Ureter (tissue), 1 donor: ENCODE results near the gene TMEM217. TPM values are rescaled to one million over a fixed set of nuclear protein-coding genes. Genes with fewer than 3 reads are reported as not detected.
"Not testable (repeated sequence)": the region's sequence is repeated elsewhere in the genome, so short reads cannot be mapped to it uniquely, and the experiment has no call there.

ENCODE experiments used
- DNase-seq: peaks from one replicate; pipeline ENCODE4 v3.0.0-alpha.2; 2020; ENCODE audit warnings: low spot score
- total RNA-seq: library from RNA; stranded (reverse); gene quantifications from one replicate; pipeline ENCODE4 v1.2.4, GENCODE V29; 2023
- donor health status: DM: yes; HTN: yes; CAD: no.

Gene TMEM217
- total RNA-seq, 1 donor from 2014 or later, result 1.2 TPM

DNA sequence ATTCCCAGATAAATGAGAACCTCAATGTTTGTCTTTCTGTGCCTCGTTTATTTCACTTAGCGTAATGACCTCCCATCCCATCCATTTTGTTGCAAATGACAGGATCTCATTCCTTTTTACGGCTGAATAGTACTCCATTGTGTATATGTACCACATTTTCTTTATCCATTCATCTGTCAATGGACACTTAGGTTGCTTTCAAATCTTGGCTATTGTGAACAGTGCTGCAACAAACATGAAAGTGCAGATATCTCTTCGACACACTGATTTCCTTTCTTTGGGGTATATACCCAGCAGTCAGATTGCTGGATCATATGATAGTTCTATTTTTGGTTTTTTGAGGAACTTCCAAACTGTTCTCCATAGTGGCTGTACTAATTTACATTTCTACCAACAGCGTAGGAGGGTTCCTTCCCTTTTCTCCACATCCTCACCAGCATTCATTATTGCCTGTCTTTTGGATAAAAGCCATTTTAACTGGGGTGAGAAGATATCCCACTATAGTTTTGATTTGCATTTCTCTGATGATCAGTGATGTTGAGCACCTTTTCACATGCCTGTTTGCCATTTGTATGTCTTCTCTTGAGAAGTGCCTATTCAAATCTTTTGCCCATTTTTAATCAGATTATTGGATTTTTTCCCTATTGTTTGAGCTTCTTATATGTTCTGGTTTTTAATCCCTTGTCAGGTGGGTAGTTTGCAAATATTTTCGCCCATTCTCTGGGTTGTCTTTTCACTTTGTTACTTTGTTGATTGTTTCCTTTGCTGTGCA is 71.8 kb downstream of the TMEM217 start:
- DNase-seq, result not testable (repeated sequence)

DNA sequence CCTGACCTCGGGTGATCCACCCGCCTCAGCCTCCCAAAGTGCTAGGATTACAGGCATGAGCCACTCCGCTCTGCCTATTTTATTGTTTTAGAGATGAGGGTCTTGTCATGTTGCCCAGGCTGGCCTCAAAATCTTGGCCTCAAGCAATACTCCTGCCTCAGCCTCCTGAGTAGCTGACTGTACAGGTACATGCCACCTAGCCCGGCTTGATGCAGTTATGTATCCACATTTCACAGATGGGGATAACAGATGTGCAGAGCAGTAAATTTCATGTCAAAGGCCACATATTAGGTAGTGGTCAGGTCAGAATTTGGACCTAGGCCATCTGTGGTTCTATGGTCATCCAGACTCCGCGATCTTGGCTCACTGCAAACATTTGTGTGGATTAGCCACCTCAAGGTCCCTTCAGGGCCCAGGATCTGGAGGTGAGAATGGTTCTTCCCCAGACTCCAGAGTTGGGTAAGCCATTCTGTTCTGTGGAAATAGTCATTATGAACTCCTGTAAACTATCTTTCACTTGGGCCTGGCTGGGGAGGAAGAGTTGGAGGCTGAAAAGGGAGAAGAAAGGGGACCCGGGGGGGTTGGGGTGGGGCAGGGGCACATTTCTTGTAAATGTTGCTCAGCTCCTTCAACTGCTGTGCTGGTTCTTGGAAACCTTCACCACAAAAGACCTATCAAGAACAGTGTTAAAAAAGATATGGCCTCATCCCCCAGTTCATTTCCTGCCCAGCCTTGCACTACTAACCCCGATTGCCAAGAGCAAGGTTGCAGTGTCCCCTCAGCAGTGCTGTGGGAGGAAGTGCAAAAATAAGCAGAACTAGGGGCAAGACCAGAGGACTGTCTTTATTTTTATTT is 75.0 kb downstream of the TMEM217 start:
- DNase-seq, result no peak

DNA sequence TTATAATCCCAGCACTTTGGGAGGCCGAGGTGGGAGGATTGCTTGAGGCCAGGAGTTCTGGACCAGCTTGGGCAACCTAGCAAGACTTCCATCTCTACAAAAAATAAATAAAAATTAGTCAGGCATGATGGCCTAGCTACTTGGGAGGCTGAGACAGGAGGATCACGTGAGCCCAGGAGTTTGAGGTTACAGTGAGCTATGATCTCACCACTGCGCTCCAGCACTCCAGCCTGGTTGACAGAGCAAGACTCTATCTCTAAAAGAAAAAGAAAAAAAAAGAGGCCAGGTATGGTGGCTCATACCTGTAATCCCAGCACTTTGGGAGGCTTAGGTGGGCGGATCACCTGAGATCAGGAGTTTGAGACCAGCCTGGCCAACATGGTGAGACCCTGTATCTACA is 77.3 kb downstream of the TMEM217 start:
- DNase-seq, result not testable (repeated sequence)

DNA sequence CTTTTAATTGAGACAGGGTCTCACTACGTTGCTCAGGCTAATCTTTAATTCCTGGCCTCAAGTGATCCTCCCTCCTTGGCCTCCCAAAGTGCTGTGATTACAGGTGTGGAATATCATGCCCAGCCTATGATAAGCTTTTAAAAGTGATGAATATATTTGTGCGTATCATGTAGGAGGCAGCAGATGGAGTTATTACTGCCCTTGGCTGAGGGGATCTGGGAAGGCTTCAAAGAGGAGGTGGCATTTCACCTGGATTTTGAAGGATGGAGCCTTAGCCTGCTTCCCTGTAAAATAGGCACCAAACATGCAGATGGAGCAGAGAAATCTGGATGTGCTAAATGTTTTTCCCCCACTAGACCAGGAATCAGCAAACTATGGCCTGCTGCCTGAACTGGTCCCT is 77.9 kb downstream of the TMEM217 start:
- DNase-seq, result no peak

DNA sequence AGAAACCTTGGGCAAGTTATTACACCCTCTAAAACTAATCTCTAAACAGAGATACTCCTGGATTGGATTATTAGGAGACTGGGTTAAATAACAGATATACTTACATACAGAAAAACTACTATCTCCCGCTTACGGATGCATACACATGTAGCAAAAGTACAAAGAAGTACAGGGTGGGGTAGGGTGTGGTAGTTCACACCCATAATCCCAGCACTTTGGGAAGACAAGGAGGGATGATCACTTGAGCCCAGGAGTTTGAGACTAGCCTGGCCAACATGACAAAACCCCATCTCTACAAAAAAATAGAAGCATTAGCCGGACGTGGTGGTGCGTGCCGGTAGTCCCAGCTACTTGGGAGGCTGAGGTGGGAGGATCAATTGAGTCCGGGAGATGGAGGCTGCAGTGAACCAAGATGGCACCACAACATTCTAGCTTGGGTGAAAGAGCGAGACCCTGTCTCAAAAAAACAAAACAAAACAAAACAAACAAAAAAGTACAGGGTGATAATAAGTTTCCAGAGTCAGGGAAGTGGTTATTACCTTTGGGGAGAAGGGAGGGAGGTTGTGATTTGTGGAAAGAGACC is 79.9 kb downstream of the TMEM217 start:
- DNase-seq, result no peak

DNA sequence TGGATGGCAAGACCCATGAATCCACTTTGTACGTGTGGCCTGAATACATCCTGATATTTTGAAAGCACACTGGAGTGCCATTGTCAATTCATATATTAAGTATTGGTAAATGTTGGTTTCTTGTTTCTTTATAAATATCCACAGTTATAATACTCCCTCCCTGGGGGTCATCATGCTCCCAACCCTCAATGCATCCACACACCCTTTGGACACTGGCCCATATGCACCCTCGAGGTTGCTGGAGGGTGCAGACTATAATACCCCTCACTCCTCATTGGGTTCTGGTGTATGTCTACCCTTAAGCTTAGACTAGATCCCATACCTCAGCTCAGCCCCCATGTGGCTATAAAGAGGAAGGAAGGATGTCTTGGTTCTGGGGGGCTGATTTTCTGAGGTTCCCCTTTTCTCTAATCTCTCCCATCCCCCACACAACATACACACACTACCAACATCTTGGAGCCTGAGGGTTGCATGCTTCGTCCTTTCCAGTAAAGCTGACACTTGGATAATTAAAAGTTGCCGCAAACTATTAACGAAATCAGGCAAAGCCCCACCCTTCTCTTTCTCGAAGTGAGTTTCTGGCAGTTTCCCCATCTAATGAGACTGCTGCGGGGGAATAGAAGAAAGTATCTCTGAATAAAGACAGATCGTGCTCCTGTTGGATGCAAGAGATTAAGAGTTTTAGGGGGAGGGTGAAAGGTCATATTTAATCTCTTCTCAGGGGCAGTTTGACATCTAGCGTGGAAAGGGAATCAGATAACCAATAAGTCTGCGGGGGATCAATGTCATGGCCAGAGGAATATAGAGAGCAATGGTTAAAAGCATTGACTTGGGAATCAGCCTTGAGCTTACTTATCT is 80.6 kb downstream of the TMEM217 start:
- no peak for DNase-seq

DNA sequence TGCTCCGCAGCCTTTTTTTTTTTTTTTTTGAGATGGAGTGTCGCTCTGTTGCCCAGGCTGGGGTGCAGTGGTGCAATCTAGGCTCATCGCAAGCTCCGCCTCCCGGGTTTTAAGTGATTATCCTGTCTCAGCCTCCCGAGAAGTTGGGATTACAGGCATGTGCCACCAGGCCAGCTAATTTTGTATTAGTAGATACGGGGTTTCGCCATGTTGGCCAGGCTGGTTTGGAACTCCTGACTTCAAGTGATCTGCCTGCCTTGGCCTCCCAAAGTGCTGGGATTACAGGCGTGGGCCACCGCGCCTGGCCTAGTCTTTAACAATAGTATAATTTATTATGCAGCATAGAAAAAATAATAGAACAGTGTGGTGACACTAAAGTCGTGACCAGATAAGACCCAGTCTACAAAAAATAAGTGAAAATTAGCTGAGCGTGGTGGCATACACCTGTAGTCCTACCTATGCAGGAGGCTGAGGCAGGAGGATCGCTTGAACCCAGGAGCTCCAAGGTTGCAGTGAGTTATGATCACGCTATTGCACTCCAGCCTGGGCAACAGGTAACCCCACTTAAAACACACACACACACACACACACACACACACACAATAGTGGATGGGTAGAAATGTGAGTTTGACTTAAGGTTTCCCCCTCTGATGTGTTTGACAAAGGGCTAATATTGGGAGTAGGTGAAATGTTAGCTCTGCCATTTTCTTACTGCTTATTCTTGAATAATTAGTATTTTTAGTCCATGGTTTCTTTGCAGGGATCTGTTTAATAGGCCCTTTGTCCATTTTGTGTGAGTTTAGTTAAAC is 81.5 kb downstream of the TMEM217 start:
- DNase-seq, result no peak

DNA sequence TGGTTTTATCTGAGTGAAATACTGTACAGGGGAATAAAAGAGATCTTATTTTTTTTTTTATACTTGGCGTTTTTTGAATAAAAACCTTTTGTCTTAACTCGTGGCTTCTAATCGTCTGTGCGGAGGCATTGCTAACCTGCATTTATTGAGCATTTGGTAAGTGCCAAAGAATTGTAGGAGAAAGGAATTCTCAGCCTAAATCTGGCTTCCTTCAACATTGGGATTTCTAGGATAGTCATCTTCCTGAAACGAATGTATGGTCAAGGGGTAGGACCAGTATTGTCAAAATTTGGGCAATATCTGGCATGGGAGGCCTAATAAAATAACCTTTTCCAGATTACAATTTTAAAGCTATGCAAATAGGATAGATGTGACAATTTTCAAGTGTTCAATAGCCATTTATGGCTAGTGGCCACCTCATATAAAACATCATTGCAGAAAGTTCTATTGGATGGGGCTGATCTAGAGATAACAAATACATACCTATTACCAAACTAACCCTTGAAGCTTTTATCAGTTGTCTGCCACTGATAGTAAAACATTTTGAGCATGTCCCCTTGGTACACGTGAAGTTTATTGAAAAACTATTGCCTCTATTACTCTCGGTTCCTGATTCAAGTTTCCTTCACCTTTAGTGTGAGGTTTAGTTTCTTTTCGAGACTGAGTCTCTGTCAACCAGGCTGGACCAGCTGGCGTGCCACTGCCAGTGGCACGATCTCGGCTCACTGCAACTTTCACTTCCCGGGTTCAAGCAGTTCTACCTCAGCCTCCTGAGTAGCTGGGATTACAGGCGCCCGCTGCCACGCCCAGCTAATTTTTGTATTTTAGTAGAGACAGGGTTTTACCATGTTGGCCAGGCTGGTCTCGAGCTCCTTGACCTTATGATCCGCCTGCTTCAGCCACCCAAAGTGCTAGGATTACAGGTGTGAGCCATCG is 82.3 kb downstream of the TMEM217 start:
- no peak for DNase-seq

DNA sequence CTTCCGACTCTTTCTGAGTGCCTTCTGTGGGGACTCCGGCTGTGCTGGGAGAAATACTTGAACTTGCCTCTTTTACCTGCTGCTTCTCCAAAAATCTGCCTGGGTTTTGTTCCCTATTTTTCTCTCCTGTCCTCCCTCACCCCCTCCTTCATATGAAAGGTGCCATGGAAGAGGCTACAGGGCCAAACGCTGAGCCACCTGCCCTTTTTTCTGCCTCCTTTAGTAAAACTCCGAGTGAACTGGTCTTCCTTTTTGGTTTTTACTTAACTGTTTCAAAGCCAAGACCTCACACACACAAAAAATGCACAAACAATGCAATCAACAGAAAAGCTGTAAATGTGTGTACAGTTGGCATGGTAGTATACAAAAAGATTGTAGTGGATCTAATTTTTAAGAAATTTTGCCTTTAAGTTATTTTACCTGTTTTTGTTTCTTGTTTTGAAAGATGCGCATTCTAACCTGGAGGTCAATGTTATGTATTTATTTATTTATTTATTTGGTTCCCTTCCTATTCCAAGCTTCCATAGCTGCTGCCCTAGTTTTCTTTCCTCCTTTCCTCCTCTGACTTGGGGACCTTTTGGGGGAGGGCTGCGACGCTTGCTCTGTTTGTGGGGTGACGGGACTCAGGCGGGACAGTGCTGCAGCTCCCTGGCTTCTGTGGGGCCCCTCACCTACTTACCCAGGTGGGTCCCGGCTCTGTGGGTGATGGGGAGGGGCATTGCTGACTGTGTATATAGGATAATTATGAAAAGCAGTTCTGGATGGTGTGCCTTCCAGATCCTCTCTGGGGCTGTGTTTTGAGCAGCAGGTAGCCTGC is 83.2 kb downstream of the TMEM217 start:
- no peak for DNase-seq

DNA sequence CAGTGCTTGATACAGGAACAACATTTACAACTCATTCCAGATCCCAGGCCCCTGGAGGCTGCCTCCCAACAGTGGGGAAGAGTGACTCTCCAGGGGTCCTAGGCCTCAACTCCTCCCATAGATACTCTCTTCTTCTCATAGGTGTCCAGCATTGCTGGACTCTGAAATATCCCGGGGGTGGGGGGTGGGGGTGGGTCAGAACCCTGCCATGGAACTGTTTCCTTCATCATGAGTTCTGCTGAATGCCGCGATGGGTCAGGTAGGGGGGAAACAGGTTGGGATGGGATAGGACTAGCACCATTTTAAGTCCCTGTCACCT is 83.8 kb downstream of the TMEM217 start:
- no peak for DNase-seq

DNA sequence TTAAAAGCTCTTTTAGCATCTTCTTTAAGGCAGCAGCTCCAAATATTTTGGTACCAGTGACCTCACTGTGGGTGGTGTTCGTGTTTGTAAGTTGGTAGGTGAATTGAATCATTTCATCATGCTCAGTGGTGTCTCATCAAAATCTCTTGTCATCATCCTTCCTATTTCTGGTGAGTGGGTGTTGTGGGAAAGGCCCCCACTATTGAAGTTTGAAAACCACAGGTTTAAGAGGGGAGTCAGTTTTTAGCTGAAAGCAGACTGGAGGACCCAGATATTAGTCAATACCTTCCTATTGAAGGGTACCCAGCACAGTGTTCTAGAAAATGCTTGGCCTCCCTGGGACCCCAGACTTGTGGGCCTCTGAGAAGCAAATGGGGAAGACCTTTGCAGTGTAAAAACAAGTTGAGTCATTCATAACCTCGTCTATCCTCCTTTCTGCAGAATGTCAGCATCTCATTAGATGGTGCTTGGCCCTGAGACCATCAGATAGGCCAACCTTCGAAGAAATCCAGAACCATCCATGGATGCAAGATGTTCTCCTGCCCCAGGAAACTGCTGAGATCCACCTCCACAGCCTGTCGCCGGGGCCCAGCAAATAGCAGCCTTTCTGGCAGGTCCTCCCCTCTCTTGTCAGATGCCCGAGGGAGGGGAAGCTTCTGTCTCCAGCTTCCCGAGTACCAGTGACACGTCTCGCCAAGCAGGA is 84.3 kb downstream of the TMEM217 start:
- no peak for DNase-seq

DNA sequence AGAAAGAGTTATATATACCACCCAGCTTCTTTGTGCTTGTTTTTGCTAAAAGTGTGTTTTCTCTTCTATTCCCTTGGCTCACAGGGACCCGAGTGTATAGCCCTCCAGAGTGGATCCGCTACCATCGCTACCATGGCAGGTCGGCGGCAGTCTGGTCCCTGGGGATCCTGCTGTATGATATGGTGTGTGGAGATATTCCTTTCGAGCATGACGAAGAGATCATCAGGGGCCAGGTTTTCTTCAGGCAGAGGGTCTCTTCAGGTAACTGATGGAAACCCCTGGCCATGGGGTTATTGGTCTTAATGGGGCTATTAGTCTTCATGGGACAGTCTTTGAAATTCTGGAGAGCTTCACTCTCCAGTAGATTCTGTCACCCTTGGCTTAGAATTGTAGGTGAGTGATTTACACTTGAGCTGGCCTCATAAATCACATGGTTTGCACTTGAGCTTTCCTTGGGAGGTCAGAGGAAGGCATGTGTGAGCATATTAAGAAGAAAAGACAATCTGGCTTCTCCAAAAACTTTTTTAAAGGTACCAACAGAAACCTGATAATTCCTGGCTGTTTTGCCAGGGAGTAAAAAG is 84.9 kb downstream of the TMEM217 start:
- DNase-seq, result no peak

DNA sequence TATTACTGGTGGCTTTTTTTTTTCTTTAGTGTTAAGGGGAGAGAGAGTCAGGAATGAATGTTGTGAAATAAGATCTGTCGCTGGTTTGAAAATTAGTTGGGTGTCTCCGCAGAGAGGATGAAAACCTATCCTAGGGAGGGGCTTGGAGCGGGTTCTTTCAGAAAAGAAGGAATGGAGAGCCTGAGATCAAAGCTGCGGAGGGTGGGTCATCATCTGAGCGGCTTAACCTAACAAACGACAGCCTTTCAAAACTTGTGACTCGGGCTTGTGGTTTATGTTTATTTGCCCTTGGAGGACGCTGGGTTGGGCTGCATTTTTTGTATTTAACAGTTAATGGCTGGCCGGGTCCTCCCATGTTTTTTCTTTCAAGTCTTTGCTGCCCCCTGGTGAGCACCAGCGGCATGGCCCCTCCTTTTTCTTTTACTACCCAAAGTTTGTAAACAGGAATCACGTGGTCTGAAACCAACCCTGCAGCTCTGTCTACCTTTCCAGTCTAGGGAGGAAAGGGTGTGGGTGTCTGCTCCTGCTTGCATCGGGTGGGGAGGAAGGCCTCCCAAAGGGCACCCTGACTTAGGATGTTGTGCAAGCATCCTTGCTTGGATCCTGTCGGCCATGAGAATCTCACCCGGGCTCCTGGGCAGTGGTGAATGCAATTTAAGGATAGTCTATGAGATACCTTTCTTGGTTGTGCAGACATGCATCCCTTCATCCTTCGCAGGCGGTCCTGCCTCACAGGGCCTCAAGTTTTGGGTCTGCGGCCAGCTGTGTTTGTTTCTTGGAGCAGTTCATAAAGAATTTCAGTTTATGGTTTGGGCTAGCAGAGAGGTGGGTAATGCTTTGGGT is 85.8 kb downstream of the TMEM217 start:
- DNase-seq, result peak; percentile 96

DNA sequence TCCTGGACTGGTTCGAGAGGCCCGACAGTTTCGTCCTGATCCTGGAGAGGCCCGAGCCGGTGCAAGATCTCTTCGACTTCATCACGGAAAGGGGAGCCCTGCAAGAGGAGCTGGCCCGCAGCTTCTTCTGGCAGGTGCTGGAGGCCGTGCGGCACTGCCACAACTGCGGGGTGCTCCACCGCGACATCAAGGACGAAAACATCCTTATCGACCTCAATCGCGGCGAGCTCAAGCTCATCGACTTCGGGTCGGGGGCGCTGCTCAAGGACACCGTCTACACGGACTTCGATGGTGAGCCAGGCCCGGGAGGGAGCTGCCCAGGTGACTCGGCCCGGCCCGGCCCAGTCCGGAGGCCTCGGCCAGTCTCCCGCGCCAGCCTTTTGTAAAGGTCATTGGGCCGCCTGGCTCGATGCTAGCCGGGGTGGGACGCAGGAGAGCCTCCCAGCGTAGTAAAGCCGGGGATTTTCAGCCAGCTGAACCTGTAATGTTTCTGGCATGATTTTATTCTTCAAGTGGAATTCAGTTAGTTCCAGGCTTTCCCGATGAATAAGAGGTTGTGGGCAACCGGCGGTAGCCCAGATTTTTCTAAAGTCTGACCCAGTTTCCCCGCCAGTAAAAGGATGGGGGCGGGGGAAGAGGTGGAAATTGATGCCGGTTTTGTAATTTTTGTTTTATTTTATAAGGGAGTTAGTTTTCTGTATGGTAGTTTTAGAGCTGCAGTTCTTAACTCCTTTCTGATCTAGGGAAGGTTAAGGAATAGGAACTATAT is 86.6 kb downstream of the TMEM217 start:
- DNase-seq, result peak; percentile 70

DNA sequence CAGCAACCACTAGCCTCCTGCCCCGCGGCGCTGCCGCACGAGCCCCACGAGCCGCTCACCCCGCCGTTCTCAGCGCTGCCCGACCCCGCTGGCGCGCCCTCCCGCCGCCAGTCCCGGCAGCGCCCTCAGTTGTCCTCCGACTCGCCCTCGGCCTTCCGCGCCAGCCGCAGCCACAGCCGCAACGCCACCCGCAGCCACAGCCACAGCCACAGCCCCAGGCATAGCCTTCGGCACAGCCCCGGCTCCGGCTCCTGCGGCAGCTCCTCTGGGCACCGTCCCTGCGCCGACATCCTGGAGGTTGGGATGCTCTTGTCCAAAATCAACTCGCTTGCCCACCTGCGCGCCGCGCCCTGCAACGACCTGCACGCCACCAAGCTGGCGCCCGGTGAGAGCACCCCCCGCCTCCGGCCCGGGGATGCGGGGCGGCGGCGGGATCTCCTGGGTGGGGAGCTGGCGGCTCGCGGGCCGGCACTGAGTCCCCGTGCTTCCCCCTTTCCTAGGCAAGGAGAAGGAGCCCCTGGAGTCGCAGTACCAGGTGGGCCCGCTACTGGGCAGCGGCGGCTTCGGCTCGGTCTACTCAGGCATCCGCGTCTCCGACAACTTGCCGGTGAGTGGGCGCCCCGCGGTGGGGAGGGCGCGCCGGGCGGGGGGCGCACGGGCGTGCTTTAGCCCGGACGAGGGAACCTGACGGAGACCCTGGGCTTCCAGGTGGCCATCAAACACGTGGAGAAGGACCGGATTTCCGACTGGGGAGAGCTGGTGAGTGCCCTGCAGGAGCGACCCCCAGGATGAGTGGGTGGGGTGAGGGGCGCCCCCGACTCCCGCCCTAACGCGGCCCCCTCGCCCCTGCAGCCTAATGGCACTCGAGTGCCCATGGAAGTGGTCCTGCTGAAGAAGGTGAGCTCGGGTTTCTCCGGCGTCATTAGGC is 87.4 kb downstream of the TMEM217 start:
- DNase-seq, result peak; percentile 70
